Measurements from ENCODE around the gene CAMKMT.

DNA sequence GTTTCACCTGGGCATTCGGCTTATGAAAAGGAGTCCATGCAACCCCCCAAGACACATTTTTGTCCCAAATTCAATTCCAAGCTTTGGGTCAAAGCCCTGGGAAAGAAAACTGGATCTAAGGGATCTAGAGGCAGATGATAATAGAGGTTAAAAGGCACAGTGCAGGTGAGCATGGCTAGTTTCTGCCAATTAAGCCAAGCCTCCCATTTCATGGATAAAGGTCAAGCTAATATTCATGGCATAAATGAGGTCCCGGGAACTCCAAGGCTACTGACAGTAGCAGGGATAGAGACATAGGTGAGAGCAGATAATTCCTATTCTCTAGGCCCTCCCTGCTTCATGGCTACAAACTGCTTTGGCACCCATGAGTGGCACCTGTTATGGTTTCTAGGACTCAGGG, 83.1 kb downstream of the CAMKMT start:
- no peak for TF ChIP-seq CTCF (IDR thresholded peaks at IDR 0.05)
- TF ChIP-seq POLR2A (IDR thresholded peaks at IDR 0.05): no peak

Measured in Peyer's patch (tissue), 4 donors.